Neural progenitor cell (in vitro differentiated cells): Measurements from ENCODE around the gene CBLB. TPM values are rescaled to one million over a fixed set of nuclear protein-coding genes. Genes with fewer than 3 reads are reported as not detected.

ENCODE experiments used
- DNase-seq: peaks from one replicate; pipeline ENCODE4 v3.0.0-alpha.2; 2016; ENCODE audit warnings: low spot score
- H2AFZ ChIP-seq: fragments of 200-600 bp; sonication (generic); replicated peaks from 2 replicates; pipeline ENCODE4 v1.6.1; 2016; ENCODE audit warnings: antibody characterized with exemption
- H3F3A ChIP-seq: fragments of 200-600 bp; sonication (generic); 2 replicates; pipeline ENCODE4 v1.6.1; 2016; ENCODE audit warnings: antibody characterized with exemption, low read depth
- H3K27ac ChIP-seq: fragments of 200-600 bp; sonication (generic); 2 replicates; pipeline ENCODE4 v1.5.1; 2016; ENCODE audit warnings: mild to moderate bottlenecking
- H3K27me3 ChIP-seq: fragments of 200-600 bp; sonication (generic); 2 replicates; pipeline ENCODE4 v1.6.1; 2016; ENCODE audit warnings: mild to moderate bottlenecking, moderate library complexity
- H3K36me3 ChIP-seq: fragments of 200-600 bp; sonication (generic); 2 replicates; pipeline ENCODE4 v1.5.1; 2016
- H3K4me1 ChIP-seq: fragments of 200-600 bp; sonication (generic); 2 replicates; pipeline ENCODE4 v1.6.1; 2016; ENCODE audit warnings: mixed run types
- H3K4me2 ChIP-seq: fragments of 200-600 bp; sonication (generic); 2 replicates; pipeline ENCODE4 v1.6.1; 2016
- H3K4me3 ChIP-seq: fragments of 200-600 bp; sonication (generic); 2 replicates; pipeline ENCODE4 v1.5.1; 2016
- H3K79me2 ChIP-seq: fragments of 200-600 bp; sonication (generic); 2 replicates; pipeline ENCODE4 v1.6.1; 2016; ENCODE audit warnings: low read depth
- H3K9ac ChIP-seq: fragments of 200-600 bp; sonication (generic); 2 replicates; pipeline ENCODE4 v1.6.1; 2016
- H3K9me3 ChIP-seq: fragments of 200-600 bp; sonication (generic); 2 replicates; pipeline ENCODE4 v1.5.1; 2016; ENCODE audit warnings: low read depth
- H4K20me1 ChIP-seq: fragments of 200-600 bp; sonication (generic); 2 replicates; pipeline ENCODE4 v1.6.1; 2016; ENCODE audit warnings: low read depth
- H3K27ac Mint-ChIP-seq: 3 replicates; pipeline ENCODE4 v1.8.0; 2021; ENCODE audit warnings: mixed read lengths
- H3K27me3 Mint-ChIP-seq: 2 replicates; pipeline ENCODE4 v1.8.0; 2022; ENCODE audit warnings: low read depth, mild to moderate bottlenecking, inconsistent platforms, moderate library complexity, mixed read lengths; ENCODE audit not compliant: insufficient read depth
- H3K36me3 Mint-ChIP-seq: 3 replicates; pipeline ENCODE4 v1.8.0; 2021; ENCODE audit warnings: mixed read lengths
- H3K4me1 Mint-ChIP-seq: 3 replicates; pipeline ENCODE4 v1.8.0; 2021; ENCODE audit warnings: mixed read lengths
- H3K4me3 Mint-ChIP-seq: 3 replicates; pipeline ENCODE4 v1.8.0; 2021; ENCODE audit warnings: mild to moderate bottlenecking, moderate library complexity, mixed read lengths
- H3K9me3 Mint-ChIP-seq: 3 replicates; pipeline ENCODE4 v1.8.0; 2020; ENCODE audit warnings: mixed read lengths
- CTCF ChIP-seq: fragments of 200-600 bp; sonication (generic); IDR thresholded peaks from 2 replicates; pipeline ENCODE4 v1.5.1; 2017; ENCODE audit warnings: antibody characterized with exemption, mild to moderate bottlenecking
- EZH2 ChIP-seq: fragments of 200-600 bp; sonication (generic); IDR thresholded peaks from 2 replicates; pipeline ENCODE4 v1.6.1; 2017; ENCODE audit warnings: antibody characterized with exemption, mild to moderate bottlenecking, moderate library complexity
- EZH2phosphoT487 ChIP-seq: fragments of 200-600 bp; sonication (generic); IDR thresholded peaks from 2 replicates; pipeline ENCODE4 v1.6.1; 2017; ENCODE audit warnings: antibody characterized with exemption
- total RNA-seq: library from RNA; depleted of rRNA; stranded (reverse); fragments of >200 nt; gene quantifications from 2 replicates; pipeline ENCODE4 v1.2.3, GENCODE V29; 2015; ENCODE audit warnings: low replicate concordance

The CBLB gene
- total RNA-seq, 1 donor from 2014 or later, result 105 TPM

GRCh38 chr3:105629718-105630117, 239.1 kb downstream of the CBLB start:
- H3K36me3 Mint-ChIP-seq, result no peaks in the 10 kb centered on the region
- Histone ChIP-seq H3K4me2 (no peak overlapping the region), H3K79me2 (no peaks in the 10 kb centered on the region), H4K20me1 (no peaks in the 10 kb centered on the region), H3K27me3 (no peaks in the 10 kb centered on the region), H3K9me3 (no peaks in the 10 kb centered on the region), H3K9ac (no peak overlapping the region), H3K4me3 (no peak overlapping the region), H3K4me1 (no peaks in the 10 kb centered on the region), H3F3A (no peaks in the 10 kb centered on the region), H3K36me3 (no peaks in the 10 kb centered on the region), H2AFZ (no peak overlapping the region), H3K27ac (no peak overlapping the region)
- TF ChIP-seq CTCF, result no peak
- no peak for TF ChIP-seq EZH2phosphoT487
- no peak for TF ChIP-seq EZH2
- no peak overlapping the region for H3K4me3 Mint-ChIP-seq
- no peak overlapping the region for H3K27ac Mint-ChIP-seq
- no peaks in the 10 kb centered on the region for H3K27me3 Mint-ChIP-seq
- no peaks in the 10 kb centered on the region for H3K4me1 Mint-ChIP-seq
- H3K9me3 Mint-ChIP-seq, result no peaks in the 10 kb centered on the region
- DNase-seq, result no peak

DNA sequence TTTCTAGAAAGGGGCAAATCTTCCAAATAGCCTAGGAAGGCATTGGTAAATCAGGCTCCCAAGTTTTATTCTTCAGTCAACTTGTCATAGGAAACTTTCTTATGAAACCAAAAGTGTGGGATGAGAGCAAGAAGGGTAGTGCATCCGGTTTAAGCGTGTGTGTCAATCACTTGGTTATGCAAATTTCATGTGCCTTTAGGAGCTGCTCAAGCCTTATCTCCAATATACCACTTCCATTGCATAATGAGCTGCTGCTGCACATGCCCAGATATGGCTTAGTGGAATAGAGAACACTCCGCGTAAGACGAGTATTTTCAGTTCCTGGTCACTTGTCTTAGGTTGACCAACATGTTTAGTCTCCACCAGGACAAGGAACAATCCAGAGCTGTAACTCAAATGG, 242.1 kb downstream of the CBLB start:
- no peaks in the 10 kb centered on the region for H4K20me1 ChIP-seq
- DNase-seq, result no peak
- H2AFZ ChIP-seq, result no peak overlapping the region
- no peak overlapping the region for H3K4me2 ChIP-seq
- H3K9ac ChIP-seq, result no peak overlapping the region
- no peaks in the 10 kb centered on the region for H3K27me3 ChIP-seq
- H3K4me1 ChIP-seq, result no peaks in the 10 kb centered on the region
- H3K9me3 ChIP-seq, result no peaks in the 10 kb centered on the region
- no peak overlapping the region for H3K4me3 ChIP-seq
- no peaks in the 10 kb centered on the region for H3K9me3 Mint-ChIP-seq
- H3K27me3 Mint-ChIP-seq, result no peaks in the 10 kb centered on the region
- TF ChIP-seq EZH2 (no peak), EZH2phosphoT487 (no peak), CTCF (no peak)
- H3F3A ChIP-seq, result no peaks in the 10 kb centered on the region
- H3K4me3 Mint-ChIP-seq, result no peak overlapping the region
- H3K36me3 ChIP-seq, result no peaks in the 10 kb centered on the region
- no peaks in the 10 kb centered on the region for H3K79me2 ChIP-seq
- no peaks in the 10 kb centered on the region for H3K36me3 Mint-ChIP-seq
- no peak overlapping the region for H3K27ac ChIP-seq
- no peak overlapping the region for H3K27ac Mint-ChIP-seq
- H3K4me1 Mint-ChIP-seq, result no peaks in the 10 kb centered on the region

DNA sequence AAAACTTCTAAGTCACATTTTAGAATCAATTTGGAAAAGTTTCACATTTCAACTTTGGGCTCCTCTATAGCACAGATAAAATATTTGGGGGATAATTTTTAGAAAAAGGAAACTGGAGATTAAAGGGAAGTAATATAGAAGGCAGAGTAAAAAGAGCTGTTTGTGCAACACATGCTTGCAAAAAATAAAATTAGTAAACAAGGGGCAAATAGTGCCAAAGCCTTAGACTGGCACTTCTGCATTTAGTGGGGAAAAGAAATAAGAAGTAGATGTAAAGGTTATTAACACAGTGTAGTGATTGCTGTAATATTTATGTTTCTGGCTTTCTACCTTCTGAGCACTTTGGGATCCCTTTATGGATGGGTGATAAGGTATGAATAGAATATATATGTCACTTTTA, 246.6 kb downstream of the CBLB start:
- Mint-ChIP-seq H3K27ac (no peak overlapping the region), H3K4me1 (no peaks in the 10 kb centered on the region), H3K36me3 (no peaks in the 10 kb centered on the region), H3K4me3 (no peak overlapping the region), H3K27me3 (peaks cover 2% of the 10 kb centered on the region), H3K9me3 (no peaks in the 10 kb centered on the region)
- no peak overlapping the region for H3K9ac ChIP-seq
- no peak overlapping the region for H3K4me3 ChIP-seq
- H3K36me3 ChIP-seq, result no peaks in the 10 kb centered on the region
- H3K79me2 ChIP-seq, result no peaks in the 10 kb centered on the region
- TF ChIP-seq EZH2 (no peak), CTCF (no peak), EZH2phosphoT487 (no peak)
- H3K4me1 ChIP-seq, result no peaks in the 10 kb centered on the region
- no peaks in the 10 kb centered on the region for H4K20me1 ChIP-seq
- H3F3A ChIP-seq, result no peaks in the 10 kb centered on the region
- no peaks in the 10 kb centered on the region for H3K9me3 ChIP-seq
- no peak overlapping the region for H3K4me2 ChIP-seq
- DNase-seq, result no peak
- H3K27ac ChIP-seq, result no peak overlapping the region
- H3K27me3 ChIP-seq, result no peaks in the 10 kb centered on the region
- no peak overlapping the region for H2AFZ ChIP-seq

DNA sequence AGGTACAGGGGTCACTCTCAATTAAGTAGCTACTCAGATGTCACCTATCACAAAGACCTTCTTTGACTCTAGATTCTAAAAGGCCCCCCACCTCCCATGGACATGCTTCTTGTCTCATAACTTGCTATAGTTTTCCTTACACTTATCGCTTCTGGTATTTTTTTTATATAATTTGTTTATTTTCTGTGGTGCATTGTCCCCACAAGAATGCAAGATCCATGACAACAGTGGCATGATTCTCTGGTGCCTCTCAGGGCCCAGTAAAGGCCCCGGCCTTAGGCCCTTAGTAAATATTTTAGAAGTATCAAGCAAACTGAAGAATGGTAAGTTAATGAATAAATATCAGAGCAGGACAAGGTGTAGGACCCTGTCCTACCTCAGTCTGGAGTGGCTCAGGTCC, 248.6 kb downstream of the CBLB start:
- H3F3A ChIP-seq, result no peaks in the 10 kb centered on the region

More for the DNA sequence above, 248.6 kb downstream of the CBLB start:
- no peaks in the 10 kb centered on the region for H3K9me3 ChIP-seq
- H3K4me3 ChIP-seq, result no peak overlapping the region
- Mint-ChIP-seq H3K4me1 (no peaks in the 10 kb centered on the region), H3K36me3 (no peaks in the 10 kb centered on the region), H3K27ac (no peak overlapping the region), H3K4me3 (no peak overlapping the region), H3K27me3 (peaks cover 6% of the 10 kb centered on the region), H3K9me3 (no peaks in the 10 kb centered on the region)
- H3K4me2 ChIP-seq, result no peak overlapping the region
- no peak overlapping the region for H3K9ac ChIP-seq
- no peak for TF ChIP-seq EZH2
- no peak for TF ChIP-seq CTCF
- no peak for DNase-seq
- no peaks in the 10 kb centered on the region for H4K20me1 ChIP-seq
- no peaks in the 10 kb centered on the region for H3K4me1 ChIP-seq
- H3K27ac ChIP-seq, result no peak overlapping the region
- no peaks in the 10 kb centered on the region for H3K27me3 ChIP-seq
- H3K79me2 ChIP-seq, result no peaks in the 10 kb centered on the region
- no peak overlapping the region for H2AFZ ChIP-seq
- no peaks in the 10 kb centered on the region for H3K36me3 ChIP-seq
